ENCODE measurements around the gene SLC25A36.

Gene SLC25A36

DNA sequence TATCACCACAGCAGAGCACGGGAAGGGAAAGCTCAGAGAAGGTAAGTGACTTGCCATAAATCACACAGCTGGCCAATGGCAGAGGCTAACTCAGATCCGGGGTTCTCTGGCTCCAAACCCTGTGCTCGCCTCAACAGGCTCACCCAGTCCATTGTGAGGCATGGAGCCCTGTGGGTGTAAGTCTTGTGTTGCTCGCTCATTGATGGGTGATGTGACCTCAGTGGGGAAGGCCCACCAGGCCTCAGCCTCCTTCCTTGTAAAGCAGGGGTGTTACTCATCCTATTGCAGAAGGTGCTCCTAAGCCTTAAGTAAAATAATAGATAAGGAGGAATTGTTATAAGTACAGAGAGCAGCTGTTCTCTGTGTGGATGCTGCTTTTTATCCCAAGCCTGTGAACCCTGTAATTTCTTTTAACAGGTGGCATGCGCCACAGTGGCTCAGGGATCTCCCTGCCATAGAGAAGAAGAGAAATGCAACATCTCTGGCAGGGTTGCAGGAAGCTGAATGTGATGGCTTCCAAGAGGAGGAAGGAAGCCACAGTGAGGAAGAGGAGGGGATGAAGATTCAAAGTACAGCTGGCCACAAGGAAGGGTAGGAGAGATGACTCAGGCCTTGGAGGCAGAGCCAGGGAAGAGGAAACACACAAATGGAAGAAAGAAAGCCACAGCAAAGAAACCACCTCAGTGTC lies 78.7 kb downstream of the SLC25A36 start:
- no peak for DNase-seq (ENCODE audit: low read depth)
- TF ChIP-seq, protein P1, sequence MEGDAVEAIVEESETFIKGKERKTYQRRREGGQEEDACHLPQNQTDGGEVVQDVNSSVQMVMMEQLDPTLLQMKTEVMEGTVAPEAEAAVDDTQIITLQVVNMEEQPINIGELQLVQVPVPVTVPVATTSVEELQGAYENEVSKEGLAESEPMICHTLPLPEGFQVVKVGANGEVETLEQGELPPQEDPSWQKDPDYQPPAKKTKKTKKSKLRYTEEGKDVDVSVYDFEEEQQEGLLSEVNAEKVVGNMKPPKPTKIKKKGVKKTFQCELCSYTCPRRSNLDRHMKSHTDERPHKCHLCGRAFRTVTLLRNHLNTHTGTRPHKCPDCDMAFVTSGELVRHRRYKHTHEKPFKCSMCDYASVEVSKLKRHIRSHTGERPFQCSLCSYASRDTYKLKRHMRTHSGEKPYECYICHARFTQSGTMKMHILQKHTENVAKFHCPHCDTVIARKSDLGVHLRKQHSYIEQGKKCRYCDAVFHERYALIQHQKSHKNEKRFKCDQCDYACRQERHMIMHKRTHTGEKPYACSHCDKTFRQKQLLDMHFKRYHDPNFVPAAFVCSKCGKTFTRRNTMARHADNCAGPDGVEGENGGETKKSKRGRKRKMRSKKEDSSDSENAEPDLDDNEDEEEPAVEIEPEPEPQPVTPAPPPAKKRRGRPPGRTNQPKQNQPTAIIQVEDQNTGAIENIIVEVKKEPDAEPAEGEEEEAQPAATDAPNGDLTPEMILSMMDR (IDR thresholded peaks at IDR 0.05; ENCODE audit: low read length, missing control alignments) = no peak
- H3K4me3 ChIP-seq (replicated peaks; ENCODE audit: low read depth, low read length) = no peak overlapping the region

DNA sequence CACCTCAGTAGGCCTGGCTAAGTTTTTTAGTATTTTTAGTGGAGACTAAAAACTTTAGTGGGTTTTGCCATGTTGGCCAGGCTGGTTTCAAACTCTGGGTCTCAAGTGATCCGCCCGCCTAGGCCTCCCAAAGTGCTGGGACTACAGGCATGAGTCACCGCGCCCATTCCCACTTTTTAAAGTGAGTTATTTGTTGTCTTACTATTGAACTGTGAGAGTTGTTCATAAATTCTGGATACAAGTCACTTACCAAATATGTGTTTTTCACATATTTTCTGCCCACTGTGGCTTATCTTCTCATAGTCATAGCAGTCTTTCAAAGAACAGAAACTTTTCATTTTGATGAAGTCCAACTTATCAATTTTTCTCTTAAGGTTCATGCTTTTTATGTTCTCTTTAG lies 79.6 kb downstream of the SLC25A36 start:
- TF ChIP-seq, protein P1 (IDR thresholded peaks at IDR 0.05; ENCODE audit: low read length, missing control alignments) = no peak
- DNase-seq (ENCODE audit: low read depth) = no peak
- no peak overlapping the region for H3K4me3 ChIP-seq (replicated peaks; ENCODE audit: low read depth, low read length)
